Measurements from ENCODE around the gene L3MBTL1. TPM values are rescaled to one million over a fixed set of nuclear protein-coding genes. Genes with fewer than 3 reads are reported as not detected.
"Not testable (repeated sequence)": the region's sequence is repeated elsewhere in the genome, so short reads cannot be mapped to it uniquely, and the experiment has no call there.

The L3MBTL1 gene
- total RNA-seq, 3 donors from 2014 or later: 8.6 to 24.7 (median 17.4) TPM

- no peaks in the 10 kb centered on the region for H3K27me3 ChIP-seq
- DNase-seq (ENCODE audit: low spot score in 2 of 2): no peak
- H3K9me3 ChIP-seq: no peaks in the 10 kb centered on the region
- H3K4me3 ChIP-seq: no peak overlapping the region
- TF ChIP-seq CTCF (IDR thresholded peaks at IDR 0.05) (no peak), POLR2A (IDR thresholded peaks at IDR 0.05) (no peak)
- H3K4me1 ChIP-seq: no peaks in the 10 kb centered on the region
- intact Hi-C loops (cut with DNase I; ENCODE audit: low total_unique reads): no loop called here
- H3K27ac ChIP-seq: no peak overlapping the region
- H3K36me3 ChIP-seq: no peaks in the 10 kb centered on the region
Observed at GRCh38 chr20:43579861-43580793, 72.6 kb downstream of the L3MBTL1 start.

- TF ChIP-seq CTCF (IDR thresholded peaks at IDR 0.05): no peak
- no peaks in the 10 kb centered on the region for H3K4me1 ChIP-seq
- H3K4me3 ChIP-seq: no peak overlapping the region
- no peaks in the 10 kb centered on the region for H3K27me3 ChIP-seq
- no peak overlapping the region for H3K27ac ChIP-seq
- H3K9me3 ChIP-seq: no peaks in the 10 kb centered on the region
- DNase-seq (ENCODE audit: low spot score in 2 of 2): no peak
- intact Hi-C loops (cut with DNase I; ENCODE audit: low total_unique reads): no loop called here
- no peaks in the 10 kb centered on the region for H3K36me3 ChIP-seq
Observed at GRCh38 chr20:43583133-43583864, 75.8 kb downstream of the L3MBTL1 start.

GRCh38 chr20:43583982-43584432 is 76.5 kb downstream of the L3MBTL1 start:
- DNase-seq (ENCODE audit: low spot score in 2 of 2): no peak
- no peaks in the 10 kb centered on the region for H3K27me3 ChIP-seq

GRCh38 chr20:43584448-43585136 is 77.1 kb downstream of the L3MBTL1 start:
- no peaks in the 10 kb centered on the region for H3K27me3 ChIP-seq
- H3K4me3 ChIP-seq: no peak overlapping the region
- H3K9me3 ChIP-seq: no peaks in the 10 kb centered on the region
- DNase-seq (ENCODE audit: low spot score in 2 of 2): no peak
- intact Hi-C loops (cut with DNase I; ENCODE audit: low total_unique reads): no loop called here
- no peaks in the 10 kb centered on the region for H3K4me1 ChIP-seq
- no peak overlapping the region for H3K27ac ChIP-seq
- TF ChIP-seq POLR2A (IDR thresholded peaks at IDR 0.05) (no peak), POLR2AphosphoS5 (IDR thresholded peaks at IDR 0.05) (no peak), CTCF (IDR thresholded peaks at IDR 0.05) (no peak)
- H3K36me3 ChIP-seq: no peaks in the 10 kb centered on the region

More at GRCh38 chr20:43583982-43584432, 76.5 kb downstream of the L3MBTL1 start:
- H3K4me3 ChIP-seq: no peak overlapping the region
- no peaks in the 10 kb centered on the region for H3K36me3 ChIP-seq
- H3K4me1 ChIP-seq: no peaks in the 10 kb centered on the region
- no peak overlapping the region for H3K27ac ChIP-seq
- no peaks in the 10 kb centered on the region for H3K9me3 ChIP-seq
- TF ChIP-seq POLR2AphosphoS5 (IDR thresholded peaks at IDR 0.05) (no peak), POLR2A (IDR thresholded peaks at IDR 0.05) (no peak)
- intact Hi-C loops (cut with DNase I; ENCODE audit: low total_unique reads): no loop called here

GRCh38 chr20:43586641-43587040 is 79.1 kb downstream of the L3MBTL1 start:
- H3K4me3 ChIP-seq: no peak overlapping the region
- TF ChIP-seq POLR2AphosphoS5 (IDR thresholded peaks at IDR 0.05): no peak
- no peaks in the 10 kb centered on the region for H3K9me3 ChIP-seq
- H3K4me1 ChIP-seq: peaks cover 0 to 4% of the 10 kb centered on the region in 2 donors
- no peaks in the 10 kb centered on the region for H3K36me3 ChIP-seq
- H3K27me3 ChIP-seq: no peaks in the 10 kb centered on the region
- intact Hi-C loops (cut with DNase I; ENCODE audit: low total_unique reads): no loop called here
- no peak for DNase-seq (ENCODE audit: low spot score in 2 of 2)
- no peak overlapping the region for H3K27ac ChIP-seq

GRCh38 chr20:43588526-43588925 is 81.0 kb downstream of the L3MBTL1 start:
- H3K4me3 ChIP-seq; DNase-seq (ENCODE audit: low spot score in 2 of 2); intact Hi-C loops (cut with DNase I; ENCODE audit: low total_unique reads); H3K36me3 ChIP-seq; H3K4me1 ChIP-seq; H3K27me3 ChIP-seq; H3K9me3 ChIP-seq; H3K27ac ChIP-seq: not testable (repeated sequence)

Measured in breast epithelium (tissue), 4 donors.